Caco-2 (cell line): ENCODE data around the gene IGSF8. TPM values are rescaled to one million over a fixed set of nuclear protein-coding genes. Genes with fewer than 3 reads are reported as not detected.

Experiments
- BruUV-seq: library from RNA; stranded (reverse); fragments of 400-500 nt; replicated peaks from 2 replicates; lab custom pipeline; 2021; lab: Mats Ljungman, UMichigan
- CTCF ChIA-PET: fragments of 300-600 bp; sonication (Branson Sonifier 250); formaldehyde crosslinking; loops from one replicate; lab custom pipeline; 2022; ENCODE audit warnings: antibody characterized with exemption; lab: Charles Lee
- POLR2A ChIA-PET: fragments of 300-600 bp; sonication (Branson Sonifier 250); formaldehyde crosslinking; loops from one replicate; lab custom pipeline; 2022; ENCODE audit warnings: antibody characterized with exemption; lab: Charles Lee
- DNase-seq, 2 experiments: peaks; one replicate each; pipeline versions ENCODE4 v3.0.0 to v3.0.0-alpha.2; 2020 to 2022
- H3K27me3 ChIP-seq: replicated peaks from 2 replicates; pipeline ENCODE4 v1.6.0; 2011; ENCODE audit warnings: low read length; ENCODE audit not compliant: control insufficient read depth, insufficient read depth
- H3K36me3 ChIP-seq: 2 replicates; pipeline ENCODE4 v1.5.1; 2011; ENCODE audit warnings: low read length; ENCODE audit not compliant: control insufficient read depth, insufficient read depth
- H3K4me1 ChIP-seq: fragments of 250-450 bp; sonication (Bioruptor Pico); 2 replicates; pipeline ENCODE4 v1.5.1; 2020; ENCODE audit warnings: mild to moderate bottlenecking
- H3K4me3 ChIP-seq: 2 replicates; pipeline ENCODE4 v1.5.1; 2011; ENCODE audit warnings: low read depth, mild to moderate bottlenecking, control low read depth, low read length
- H3K9me3 ChIP-seq: fragments of 250-450 bp; sonication (Bioruptor Pico); 2 replicates; pipeline ENCODE4 v1.5.1; 2020; ENCODE audit warnings: mild to moderate bottlenecking, moderate library complexity
- H3K27ac Mint-ChIP-seq: one replicate; pipeline ENCODE4 v1.8.0; 2022; ENCODE audit warnings: mixed read lengths; ENCODE audit not compliant: unreplicated experiment
- H3K27me3 Mint-ChIP-seq: one replicate; pipeline ENCODE4 v1.8.0; 2022; ENCODE audit warnings: mixed read lengths; ENCODE audit not compliant: insufficient read depth, unreplicated experiment
- H3K36me3 Mint-ChIP-seq: one replicate; pipeline ENCODE4 v1.8.0; 2022; ENCODE audit warnings: mild to moderate bottlenecking, mixed read lengths; ENCODE audit not compliant: insufficient read depth, unreplicated experiment
- H3K4me1 Mint-ChIP-seq: one replicate; pipeline ENCODE4 v1.8.0; 2022; ENCODE audit warnings: low read depth, mixed read lengths; ENCODE audit not compliant: unreplicated experiment
- H3K4me3 Mint-ChIP-seq: one replicate; pipeline ENCODE4 v1.8.0; 2022; ENCODE audit warnings: mild to moderate bottlenecking, moderate library complexity, mixed read lengths; ENCODE audit not compliant: unreplicated experiment
- H3K9me3 Mint-ChIP-seq: one replicate; pipeline ENCODE4 v1.8.0; 2022; ENCODE audit warnings: mixed read lengths; ENCODE audit not compliant: unreplicated experiment
- intact Hi-C: fragments of 100-400 bp; cut with micrococcal nuclease; formaldehyde crosslinking; loops from one replicate; pipeline ENCODE4 v1.10.0; 2022; ENCODE audit not compliant: unreplicated experiment
- total RNA-seq: library from RNA; stranded (reverse); gene quantifications from 2 replicates; pipeline ENCODE4 v1.2.3, GENCODE V29; 2022
- TF ChIP-seq, protein P1 (sequence below), 2 experiments: fragments of 200-600 bp in 1 of 2; IDR thresholded peaks; 1 replicate in 1 of 2; 2 replicates in 1 of 2; pipeline versions ENCODE4 v1.5.1 to v1.8.0; 2011 to 2022; ENCODE audit warnings: antibody characterized with exemption in 1 of 2, control low read depth in 1 of 2, inconsistent platforms in 1 of 2, low read depth in 1 of 2, low read length in 1 of 2, mild to moderate bottlenecking in 1 of 2, moderate library complexity in 1 of 2; ENCODE audit not compliant: insufficient read depth in 1 of 2, severe bottlenecking in 1 of 2, unreplicated experiment in 1 of 2

IGSF8 gene
- total RNA-seq, 1 experiment from 2014 or later = 15.4 TPM

DNA sequence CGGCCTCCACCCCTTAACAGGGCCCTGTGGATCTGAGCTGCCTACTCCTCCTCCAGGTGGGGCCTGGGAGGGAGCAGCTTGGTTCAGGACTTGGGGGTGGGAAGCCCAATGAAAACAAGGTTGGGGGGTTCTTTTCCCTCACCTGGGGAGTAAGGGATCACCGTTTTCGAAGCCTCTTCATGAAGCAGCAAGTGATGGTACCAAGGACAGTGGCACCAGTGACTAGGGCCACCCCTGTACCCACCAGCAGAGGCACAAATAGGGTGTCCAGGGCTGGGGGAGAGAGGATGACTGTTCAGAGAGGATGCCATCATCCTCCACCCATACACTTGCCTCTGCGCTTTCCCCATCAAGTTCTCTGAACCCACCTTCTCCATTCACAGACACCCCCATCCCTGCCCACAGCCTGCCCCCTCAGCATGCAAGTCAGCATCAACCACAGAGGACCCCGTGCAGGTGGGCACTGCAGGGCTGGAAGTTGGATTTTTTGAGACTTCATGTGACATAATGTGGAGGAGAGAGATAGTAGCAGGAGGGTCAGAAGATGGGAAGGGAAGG lies 6.7 kb downstream of the IGSF8 start:
- H3K36me3 ChIP-seq = no peaks in the 10 kb centered on the region; the same call in 1 of the 2 replicates
- intact Hi-C loops = no loop called here
- Mint-ChIP-seq H3K9me3 (no peaks in the 10 kb centered on the region), H3K4me1 (no peaks in the 10 kb centered on the region), H3K27ac (no peak overlapping the region), H3K36me3 (no peaks in the 10 kb centered on the region), H3K27me3 (no peaks in the 10 kb centered on the region), H3K4me3 (no peak overlapping the region)
- no peaks in the 10 kb centered on the region for H3K27me3 ChIP-seq
- ChIA-PET CTCF (no interaction called here), POLR2A (no interaction called here)
- no peak for DNase-seq
- BruUV-seq = no TSS peak
- TF ChIP-seq, protein P1, sequence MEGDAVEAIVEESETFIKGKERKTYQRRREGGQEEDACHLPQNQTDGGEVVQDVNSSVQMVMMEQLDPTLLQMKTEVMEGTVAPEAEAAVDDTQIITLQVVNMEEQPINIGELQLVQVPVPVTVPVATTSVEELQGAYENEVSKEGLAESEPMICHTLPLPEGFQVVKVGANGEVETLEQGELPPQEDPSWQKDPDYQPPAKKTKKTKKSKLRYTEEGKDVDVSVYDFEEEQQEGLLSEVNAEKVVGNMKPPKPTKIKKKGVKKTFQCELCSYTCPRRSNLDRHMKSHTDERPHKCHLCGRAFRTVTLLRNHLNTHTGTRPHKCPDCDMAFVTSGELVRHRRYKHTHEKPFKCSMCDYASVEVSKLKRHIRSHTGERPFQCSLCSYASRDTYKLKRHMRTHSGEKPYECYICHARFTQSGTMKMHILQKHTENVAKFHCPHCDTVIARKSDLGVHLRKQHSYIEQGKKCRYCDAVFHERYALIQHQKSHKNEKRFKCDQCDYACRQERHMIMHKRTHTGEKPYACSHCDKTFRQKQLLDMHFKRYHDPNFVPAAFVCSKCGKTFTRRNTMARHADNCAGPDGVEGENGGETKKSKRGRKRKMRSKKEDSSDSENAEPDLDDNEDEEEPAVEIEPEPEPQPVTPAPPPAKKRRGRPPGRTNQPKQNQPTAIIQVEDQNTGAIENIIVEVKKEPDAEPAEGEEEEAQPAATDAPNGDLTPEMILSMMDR (IDR thresholded peaks at IDR 0.05; ENCODE audit: insufficient read depth in 1 of 2, low read depth in 1 of 2, low read length in 1 of 2, severe bottlenecking in 1 of 2, unreplicated experiment in 1 of 2) = no peak
- no peak overlapping the region for H3K4me3 ChIP-seq
- H3K9me3 ChIP-seq = no peaks in the 10 kb centered on the region
- peaks cover 3% of the 10 kb centered on the region; the same call in 1 of the 2 replicates for H3K4me1 ChIP-seq

DNA sequence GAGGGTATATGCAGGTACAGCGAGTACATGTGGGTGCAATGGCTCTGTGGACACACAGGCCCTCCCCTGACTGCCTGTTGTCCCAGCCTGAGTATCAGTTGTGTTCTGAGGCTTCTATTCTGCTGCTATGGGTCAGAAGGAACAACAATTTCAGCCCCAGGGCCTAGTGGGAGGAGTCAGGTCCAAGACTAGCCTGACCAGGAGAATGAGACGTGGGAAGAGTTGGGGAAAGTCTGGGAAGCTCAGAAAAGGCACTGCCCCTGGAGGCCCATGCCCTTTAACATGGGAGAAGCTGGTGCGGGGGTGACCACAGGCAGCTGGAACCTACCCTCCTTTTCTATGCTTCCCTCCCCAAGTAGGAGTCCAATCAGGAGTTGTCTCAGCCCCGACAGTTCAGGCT lies 7.7 kb downstream of the IGSF8 start:
- ChIA-PET CTCF (no interaction called here), POLR2A (no interaction called here)
- no peaks in the 10 kb centered on the region for H3K36me3 Mint-ChIP-seq
- H3K36me3 ChIP-seq = no peaks in the 10 kb centered on the region; the same call in 1 of the 2 replicates
- peaks cover 6% of the 10 kb centered on the region for H3K4me1 Mint-ChIP-seq
- TF ChIP-seq, protein P1 (IDR thresholded peaks at IDR 0.05; ENCODE audit: insufficient read depth in 1 of 2, low read depth in 1 of 2, low read length in 1 of 2, severe bottlenecking in 1 of 2, unreplicated experiment in 1 of 2) = no peak
- no peaks in the 10 kb centered on the region for H3K9me3 ChIP-seq
- H3K4me3 ChIP-seq = no peak overlapping the region
- H3K27me3 ChIP-seq = no peaks in the 10 kb centered on the region
- H3K4me3 Mint-ChIP-seq = no peak overlapping the region
- H3K27me3 Mint-ChIP-seq = no peaks in the 10 kb centered on the region
- DNase-seq = no peak
- intact Hi-C loops = no loop called here
- H3K9me3 Mint-ChIP-seq = no peaks in the 10 kb centered on the region
- H3K4me1 ChIP-seq = no peaks in the 10 kb centered on the region
- BruUV-seq = no TSS peak
- H3K27ac Mint-ChIP-seq = no peak overlapping the region

GRCh38 chr1:160089883-160090282 lies 8.5 kb downstream of the IGSF8 start:
- TF ChIP-seq, protein P1 (IDR thresholded peaks at IDR 0.05; ENCODE audit: insufficient read depth in 1 of 2, low read depth in 1 of 2, low read length in 1 of 2, severe bottlenecking in 1 of 2, unreplicated experiment in 1 of 2) = no peak
- Histone ChIP-seq H3K4me1 (no peaks in the 10 kb centered on the region), H3K36me3 (no peaks in the 10 kb centered on the region; the same call in 1 of the 2 replicates), H3K4me3 (no peak overlapping the region), H3K27me3 (no peaks in the 10 kb centered on the region), H3K9me3 (no peaks in the 10 kb centered on the region)
- Mint-ChIP-seq H3K36me3 (no peaks in the 10 kb centered on the region), H3K9me3 (no peaks in the 10 kb centered on the region), H3K4me3 (no peak overlapping the region), H3K27ac (no peak overlapping the region), H3K4me1 (peaks cover 7% of the 10 kb centered on the region), H3K27me3 (no peaks in the 10 kb centered on the region)
- CTCF ChIA-PET = no interaction called here
- no peak for DNase-seq
- intact Hi-C loops = loop anchor here (10.0 kb wide), 1 partner anchor 155 kb away; no protein-coding TSS in a partner anchor
- no TSS peak for BruUV-seq
- POLR2A ChIA-PET = no interaction called here
